ENCODE data around the gene CYBB.
"Not testable (repeated sequence)": the region's sequence is repeated elsewhere in the genome, so short reads cannot be mapped to it uniquely, and the experiment has no call there.

Gene CYBB

GRCh38 chrX:37765507-37765906 lies 14.4 kb upstream of the CYBB start:
- ChIA-PET POLR2A (no interaction called here), CTCF (no interaction called here)
- no peak overlapping the region for H3K27ac ChIP-seq (ENCODE audit: insufficient read depth in 1 of 2, low read depth in 1 of 2, low read length in 2 of 2, poor library complexity in 1 of 2, severe bottlenecking in 2 of 2)
- no peak overlapping the region for H3K4me3 ChIP-seq (ENCODE audit: control insufficient read depth in 1 of 7, extremely low read depth in 1 of 7, insufficient read depth in 4 of 7, low read depth in 2 of 7, low read length in 6 of 7)
- H3K36me3 ChIP-seq (ENCODE audit: control insufficient read depth in 4 of 4, insufficient read depth in 4 of 4, low read length in 3 of 4) = no peaks in the 10 kb centered on the region
- H3K9me3 ChIP-seq (ENCODE audit: control extremely low read depth in 1 of 5, control insufficient read depth in 4 of 5, insufficient read depth in 2 of 5, low read depth in 1 of 5, low read length in 4 of 5) = no peaks in the 10 kb centered on the region
- DNase-seq = peak; percentile 76 to 97 (median 93)
- H3K4me1 ChIP-seq (ENCODE audit: control extremely low read depth in 1 of 4, control insufficient read depth in 4 of 4, insufficient read depth in 4 of 4, low read length in 3 of 4) = peaks cover 3 to 38% (median 16%) of the 10 kb centered on the region in 4 experiments
- no peaks in the 10 kb centered on the region for H3K27me3 ChIP-seq (replicated peaks in 2 of 5; ENCODE audit: control insufficient read depth in 4 of 5, insufficient read depth in 5 of 5, low read length in 4 of 5)

DNA sequence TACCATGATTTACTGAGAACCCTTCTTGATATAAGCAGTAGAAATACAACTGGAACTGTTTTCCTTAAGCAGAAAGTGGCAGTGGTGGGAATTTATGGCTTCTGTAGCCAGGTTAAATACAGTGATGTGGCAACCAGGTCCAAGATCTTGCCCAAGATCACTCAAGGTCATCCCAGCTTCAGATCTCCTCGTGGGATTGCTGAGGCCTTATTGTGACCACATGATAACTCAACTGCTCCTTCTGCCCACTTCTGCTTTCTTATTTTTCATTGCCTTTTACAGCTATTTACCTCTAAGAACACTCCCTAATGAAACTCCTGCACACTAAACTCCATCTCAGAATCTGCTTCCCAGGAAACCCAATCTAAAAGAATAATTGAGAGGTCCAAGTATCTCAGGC lies 12.4 kb upstream of the CYBB start:
- Histone ChIP-seq H3K4me3 (ENCODE audit: control insufficient read depth in 1 of 7, extremely low read depth in 1 of 7, insufficient read depth in 4 of 7, low read depth in 2 of 7, low read length in 6 of 7) (no peak overlapping the region), H3K9me3 (ENCODE audit: control extremely low read depth in 1 of 5, control insufficient read depth in 4 of 5, insufficient read depth in 2 of 5, low read depth in 1 of 5, low read length in 4 of 5) (no peaks in the 10 kb centered on the region), H3K36me3 (ENCODE audit: control insufficient read depth in 4 of 4, insufficient read depth in 4 of 4, low read length in 3 of 4) (no peaks in the 10 kb centered on the region), H3K4me1 (ENCODE audit: control extremely low read depth in 1 of 4, control insufficient read depth in 4 of 4, insufficient read depth in 4 of 4, low read length in 3 of 4) (peaks cover 3 to 38% (median 16%) of the 10 kb centered on the region in 4 experiments), H3K27ac (ENCODE audit: insufficient read depth in 1 of 2, low read depth in 1 of 2, low read length in 2 of 2, poor library complexity in 1 of 2, severe bottlenecking in 2 of 2) (no peak overlapping the region), H3K27me3 (replicated peaks in 2 of 5; ENCODE audit: control insufficient read depth in 4 of 5, insufficient read depth in 5 of 5, low read length in 4 of 5) (no peaks in the 10 kb centered on the region)
- CTCF ChIA-PET = interaction anchor here (1.5 kb wide), 1 partner anchor 9 kb away, joined by 4 read pairs; no protein-coding TSS in a partner anchor
- peak in 2 of 3 donors; percentile 43 to 65 for DNase-seq
- POLR2A ChIA-PET = no interaction called here
- 17% methylated on average over 1 of the region's 1 CpG for WGBS (ENCODE audit: insufficient coverage)

DNA sequence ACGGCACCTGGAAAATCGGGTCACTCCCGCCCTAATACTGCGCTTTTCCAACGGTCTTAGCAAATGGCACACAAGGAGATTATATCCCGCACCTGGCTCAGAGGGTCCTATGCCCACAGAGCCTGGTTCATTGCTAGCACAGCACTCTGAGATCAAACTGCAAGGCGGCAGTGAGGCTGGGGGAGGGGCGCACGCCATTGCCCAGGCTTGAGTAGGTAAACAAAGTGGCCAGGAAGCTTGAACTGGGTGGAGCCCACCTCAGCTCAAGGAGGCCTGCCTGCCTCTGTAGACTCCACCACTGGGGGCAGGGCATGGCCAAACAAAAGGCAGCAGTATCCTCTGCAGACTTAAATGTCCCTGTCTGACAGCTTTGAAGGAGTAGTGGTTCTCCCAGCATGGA lies 11.0 kb upstream of the CYBB start:
- H3K27ac ChIP-seq (ENCODE audit: insufficient read depth in 1 of 2, low read depth in 1 of 2, low read length in 2 of 2, poor library complexity in 1 of 2, severe bottlenecking in 2 of 2); H3K27me3 ChIP-seq (replicated peaks in 2 of 5; ENCODE audit: control insufficient read depth in 4 of 5, insufficient read depth in 5 of 5, low read length in 4 of 5); DNase-seq; POLR2A ChIA-PET; H3K9me3 ChIP-seq (ENCODE audit: control extremely low read depth in 1 of 5, control insufficient read depth in 4 of 5, insufficient read depth in 2 of 5, low read depth in 1 of 5, low read length in 4 of 5); H3K36me3 ChIP-seq (ENCODE audit: control insufficient read depth in 4 of 4, insufficient read depth in 4 of 4, low read length in 3 of 4); H3K4me3 ChIP-seq (ENCODE audit: control insufficient read depth in 1 of 7, extremely low read depth in 1 of 7, insufficient read depth in 4 of 7, low read depth in 2 of 7, low read length in 6 of 7); CTCF ChIA-PET: not testable (repeated sequence)
- peaks cover 0 to 29% (median 12%) of the 10 kb centered on the region in 4 experiments for H3K4me1 ChIP-seq (ENCODE audit: control extremely low read depth in 1 of 4, control insufficient read depth in 4 of 4, insufficient read depth in 4 of 4, low read length in 3 of 4)
- WGBS (ENCODE audit: insufficient coverage) = over 99% methylated on average over 8 of the region's 9 CpGs

GRCh38 chrX:37776283-37776986 lies 3.4 kb upstream of the CYBB start:
- Histone ChIP-seq H3K4me3 (ENCODE audit: control insufficient read depth in 1 of 7, extremely low read depth in 1 of 7, insufficient read depth in 4 of 7, low read depth in 2 of 7, low read length in 6 of 7) (no peak overlapping the region), H3K27ac (ENCODE audit: insufficient read depth in 1 of 2, low read depth in 1 of 2, low read length in 2 of 2, poor library complexity in 1 of 2, severe bottlenecking in 2 of 2) (no peak overlapping the region), H3K4me1 (ENCODE audit: control extremely low read depth in 1 of 4, control insufficient read depth in 4 of 4, insufficient read depth in 4 of 4, low read length in 3 of 4) (peaks cover 4 to 11% (median 8%) of the 10 kb centered on the region in 4 experiments), H3K9me3 (ENCODE audit: control extremely low read depth in 1 of 5, control insufficient read depth in 4 of 5, insufficient read depth in 2 of 5, low read depth in 1 of 5, low read length in 4 of 5) (no peaks in the 10 kb centered on the region), H3K27me3 (replicated peaks in 2 of 5; ENCODE audit: control insufficient read depth in 4 of 5, insufficient read depth in 5 of 5, low read length in 4 of 5) (no peaks in the 10 kb centered on the region), H3K36me3 (ENCODE audit: control insufficient read depth in 4 of 4, insufficient read depth in 4 of 4, low read length in 3 of 4) (no peaks in the 10 kb centered on the region)
- CTCF ChIA-PET = interaction anchor here (0.9 to 1.2 kb wide), 4 partner anchors 9 to 52 kb away, joined by 3 to 4 read pairs (median 4); no protein-coding TSS in a partner anchor
- peak in 2 of 3 donors; percentile 20 to 33 for DNase-seq
- POLR2A ChIA-PET = no interaction called here

DNA sequence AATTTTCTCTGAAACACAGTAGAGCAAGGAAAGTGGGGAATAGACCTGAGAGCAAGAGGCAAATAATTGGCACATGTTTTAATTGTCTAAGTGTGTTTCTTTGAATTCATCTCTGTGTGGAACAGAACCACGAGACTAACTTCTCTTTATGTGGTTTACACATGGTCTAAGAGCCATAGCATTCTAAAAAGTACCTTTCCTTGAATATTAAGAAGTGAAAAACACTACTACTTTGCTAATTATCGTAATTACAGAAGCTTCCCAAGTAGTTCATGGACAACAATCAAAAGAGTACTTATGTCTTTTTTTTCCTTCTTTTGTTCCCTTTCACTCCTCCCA lies 2.9 kb upstream of the CYBB start:
- no peak overlapping the region for H3K27ac ChIP-seq (ENCODE audit: insufficient read depth in 1 of 2, low read depth in 1 of 2, low read length in 2 of 2, poor library complexity in 1 of 2, severe bottlenecking in 2 of 2)
- ChIA-PET CTCF (interaction anchor here (0.9 to 1.2 kb wide), 4 partner anchors 10 to 51 kb away, joined by 3 to 4 read pairs (median 4); no protein-coding TSS in a partner anchor), POLR2A (no interaction called here)
- no peak overlapping the region for H3K4me3 ChIP-seq (ENCODE audit: control insufficient read depth in 1 of 7, extremely low read depth in 1 of 7, insufficient read depth in 4 of 7, low read depth in 2 of 7, low read length in 6 of 7)
- DNase-seq = peak in 2 of 3 donors; percentile 44 to 68
- no peaks in the 10 kb centered on the region for H3K9me3 ChIP-seq (ENCODE audit: control extremely low read depth in 1 of 5, control insufficient read depth in 4 of 5, insufficient read depth in 2 of 5, low read depth in 1 of 5, low read length in 4 of 5)
- 57% methylated on average over 1 of the region's 2 CpGs for whole genome bisulfite sequencing (ENCODE audit: insufficient coverage)
- no peaks in the 10 kb centered on the region for H3K36me3 ChIP-seq (ENCODE audit: control insufficient read depth in 4 of 4, insufficient read depth in 4 of 4, low read length in 3 of 4)
- H3K4me1 ChIP-seq (ENCODE audit: control extremely low read depth in 1 of 4, control insufficient read depth in 4 of 4, insufficient read depth in 4 of 4, low read length in 3 of 4) = peaks cover 4 to 11% (median 9%) of the 10 kb centered on the region in 4 experiments
- no peaks in the 10 kb centered on the region for H3K27me3 ChIP-seq (replicated peaks in 2 of 5; ENCODE audit: control insufficient read depth in 4 of 5, insufficient read depth in 5 of 5, low read length in 4 of 5)

DNA sequence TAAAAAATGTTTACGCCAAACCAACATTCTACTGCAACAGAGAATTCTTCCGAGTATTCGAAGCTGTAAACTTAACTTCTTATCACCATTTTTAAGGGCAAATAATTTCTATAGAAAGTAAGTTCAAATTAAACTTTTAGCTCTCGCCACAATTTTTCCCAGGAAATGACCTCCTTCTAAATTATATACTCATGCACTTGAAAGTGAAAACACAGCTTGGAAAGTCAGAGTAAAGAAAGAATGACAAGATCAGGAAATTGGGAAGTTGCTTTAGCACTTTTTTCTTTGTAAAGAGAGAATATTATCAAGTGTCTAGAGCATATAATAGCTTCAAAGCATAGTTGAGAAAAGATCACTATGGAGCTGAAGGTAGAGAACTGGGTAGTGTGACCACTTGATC lies 1.2 kb downstream of the CYBB start:
- no peak for DNase-seq
- Histone ChIP-seq H3K9me3 (ENCODE audit: control extremely low read depth in 1 of 5, control insufficient read depth in 4 of 5, insufficient read depth in 2 of 5, low read depth in 1 of 5, low read length in 4 of 5) (no peaks in the 10 kb centered on the region), H3K36me3 (ENCODE audit: control insufficient read depth in 4 of 4, insufficient read depth in 4 of 4, low read length in 3 of 4) (no peaks in the 10 kb centered on the region), H3K4me3 (ENCODE audit: control insufficient read depth in 1 of 7, extremely low read depth in 1 of 7, insufficient read depth in 4 of 7, low read depth in 2 of 7, low read length in 6 of 7) (peak overlapping the region in 1 of 7 experiments; percentile 42), H3K27me3 (replicated peaks in 2 of 5; ENCODE audit: control insufficient read depth in 4 of 5, insufficient read depth in 5 of 5, low read length in 4 of 5) (no peaks in the 10 kb centered on the region), H3K27ac (ENCODE audit: insufficient read depth in 1 of 2, low read depth in 1 of 2, low read length in 2 of 2, poor library complexity in 1 of 2, severe bottlenecking in 2 of 2) (no peak overlapping the region), H3K4me1 (ENCODE audit: control extremely low read depth in 1 of 4, control insufficient read depth in 4 of 4, insufficient read depth in 4 of 4, low read length in 3 of 4) (peaks cover 4 to 24% (median 11%) of the 10 kb centered on the region in 4 experiments)
- ChIA-PET CTCF (interaction anchor here (0.7 to 1.5 kb wide), 2 partner anchors 9 to 21 kb away, joined by 3 to 4 read pairs; no protein-coding TSS in a partner anchor), POLR2A (no interaction called here)
- WGBS (ENCODE audit: insufficient coverage) = no CpG with 5 or more reads among the region's 4 CpGs

DNA sequence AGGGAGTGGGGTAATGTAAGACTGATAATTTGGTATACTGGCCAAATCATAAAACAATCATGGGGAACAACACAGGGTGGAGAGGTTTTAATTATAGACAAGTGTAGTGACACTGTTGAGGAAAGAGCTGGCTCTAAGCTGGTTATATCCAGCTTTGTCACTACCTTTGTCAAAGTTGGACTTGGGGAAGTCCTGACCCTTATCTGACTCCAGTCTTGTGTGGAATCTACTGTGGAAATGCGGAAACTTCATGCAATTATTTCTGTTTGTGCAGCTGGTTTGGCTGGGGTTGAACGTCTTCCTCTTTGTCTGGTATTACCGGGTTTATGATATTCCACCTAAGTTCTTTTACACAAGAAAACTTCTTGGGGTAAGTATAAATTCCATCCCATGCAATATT lies 2.0 kb downstream of the CYBB start:
- Histone ChIP-seq H3K4me3 (ENCODE audit: control insufficient read depth in 1 of 7, extremely low read depth in 1 of 7, insufficient read depth in 4 of 7, low read depth in 2 of 7, low read length in 6 of 7) (no peak overlapping the region), H3K27ac (ENCODE audit: insufficient read depth in 1 of 2, low read depth in 1 of 2, low read length in 2 of 2, poor library complexity in 1 of 2, severe bottlenecking in 2 of 2) (no peak overlapping the region), H3K36me3 (ENCODE audit: control insufficient read depth in 4 of 4, insufficient read depth in 4 of 4, low read length in 3 of 4) (no peaks in the 10 kb centered on the region), H3K9me3 (ENCODE audit: control extremely low read depth in 1 of 5, control insufficient read depth in 4 of 5, insufficient read depth in 2 of 5, low read depth in 1 of 5, low read length in 4 of 5) (no peaks in the 10 kb centered on the region), H3K27me3 (replicated peaks in 2 of 5; ENCODE audit: control insufficient read depth in 4 of 5, insufficient read depth in 5 of 5, low read length in 4 of 5) (no peaks in the 10 kb centered on the region), H3K4me1 (ENCODE audit: control extremely low read depth in 1 of 4, control insufficient read depth in 4 of 4, insufficient read depth in 4 of 4, low read length in 3 of 4) (peaks cover under 1 to 24% (median 13%) of the 10 kb centered on the region in 4 experiments)
- no peak for DNase-seq
- 83% methylated on average over 1 of the region's 3 CpGs for WGBS (ENCODE audit: insufficient coverage)
- ChIA-PET POLR2A (no interaction called here), CTCF (interaction anchor here (0.7 kb wide), 1 partner anchor 8 kb away, joined by 3 read pairs; no protein-coding TSS in a partner anchor)

Measured in common myeloid progenitor, CD34-positive (primary cell).